DOHH2 (cell line): ENCODE results near the gene TMEM273.

Experiments
- H3F3A ChIP-seq: fragments of 200-600 bp; sonication (generic), shearing (Covaris generic); 2 replicates; pipeline ENCODE4 v1.6.0; 2016; ENCODE audit warnings: antibody characterized with exemption, mild to moderate bottlenecking; ENCODE audit not compliant: control insufficient read depth, insufficient read depth
- H3K27ac ChIP-seq: fragments of 200-600 bp; sonication (generic); 2 replicates; pipeline ENCODE4 v1.5.1; 2014; ENCODE audit warnings: low read depth, mild to moderate bottlenecking, low read length, moderate library complexity
- H3K27me3 ChIP-seq: fragments of 200-600 bp; sonication (generic); 2 replicates; pipeline ENCODE4 v1.6.1; 2014; ENCODE audit warnings: mild to moderate bottlenecking, low read length, mixed read lengths; ENCODE audit not compliant: control insufficient read depth
- H3K36me3 ChIP-seq: fragments of 200-600 bp; sonication (generic); 2 replicates; pipeline ENCODE4 v1.6.1; 2014; ENCODE audit warnings: mild to moderate bottlenecking, low read length, moderate library complexity, mixed read lengths; ENCODE audit not compliant: control insufficient read depth
- H3K4me1 ChIP-seq: fragments of 200-600 bp; sonication (generic); 2 replicates; pipeline ENCODE4 v1.6.1; 2014; ENCODE audit warnings: mild to moderate bottlenecking, low read length, mixed read lengths; ENCODE audit not compliant: control insufficient read depth
- H3K4me2 ChIP-seq: fragments of 200-600 bp; sonication (generic); 2 replicates; pipeline ENCODE4 v1.6.0; 2014; ENCODE audit warnings: mild to moderate bottlenecking, low read length, moderate library complexity
- H3K4me3 ChIP-seq: fragments of 200-600 bp; sonication (generic); 2 replicates; pipeline ENCODE4 v1.5.1; 2014; ENCODE audit warnings: mild to moderate bottlenecking, low read length, mixed read lengths
- H3K79me2 ChIP-seq: fragments of 200-600 bp; sonication (generic); 2 replicates; pipeline ENCODE4 v1.6.1; 2014; ENCODE audit warnings: mild to moderate bottlenecking, low read length, mixed read lengths; ENCODE audit not compliant: control insufficient read depth
- H3K9me2 ChIP-seq: fragments of 200-600 bp; sonication (generic); replicated peaks from 2 replicates; pipeline ENCODE4 v1.6.1; 2014; ENCODE audit warnings: mild to moderate bottlenecking, low read length, mixed read lengths; ENCODE audit not compliant: control insufficient read depth
- H3K9me3 ChIP-seq: fragments of 200-600 bp; sonication (generic); 2 replicates; pipeline ENCODE4 v1.6.1; 2014; ENCODE audit warnings: antibody characterized with exemption, low read length, mixed read lengths; ENCODE audit not compliant: control insufficient read depth, insufficient read depth
- H4K20me1 ChIP-seq: fragments of 200-600 bp; sonication (generic); 2 replicates; pipeline ENCODE4 v1.6.0; 2014; ENCODE audit warnings: low read depth, mild to moderate bottlenecking, antibody characterized with exemption, low read length, moderate library complexity; ENCODE audit not compliant: control insufficient read depth, insufficient read depth
- EZH2phosphoT487 ChIP-seq: fragments of 200-600 bp; sonication (generic); IDR thresholded peaks from 2 replicates; pipeline ENCODE4 v1.6.1; 2017; ENCODE audit warnings: borderline replicate concordance, mild to moderate bottlenecking, antibody characterized with exemption, low read length, moderate library complexity, mixed read lengths
- TF ChIP-seq, protein P1 (sequence below): fragments of 200-600 bp; sonication (generic); IDR thresholded peaks from one replicate; pipeline ENCODE4 v1.5.1; 2014; ENCODE audit warnings: antibody characterized with exemption, mild to moderate bottlenecking, low read depth, low read length; ENCODE audit not compliant: poor library complexity, severe bottlenecking

TMEM273 gene

GRCh38 chr10:49207936-49208487 is 19.8 kb upstream of the TMEM273 start:
- H3K27ac ChIP-seq: no peak overlapping the region
- no peaks in the 10 kb centered on the region for H3F3A ChIP-seq
- TF ChIP-seq EZH2phosphoT487: no peak
- TF ChIP-seq, protein P1, sequence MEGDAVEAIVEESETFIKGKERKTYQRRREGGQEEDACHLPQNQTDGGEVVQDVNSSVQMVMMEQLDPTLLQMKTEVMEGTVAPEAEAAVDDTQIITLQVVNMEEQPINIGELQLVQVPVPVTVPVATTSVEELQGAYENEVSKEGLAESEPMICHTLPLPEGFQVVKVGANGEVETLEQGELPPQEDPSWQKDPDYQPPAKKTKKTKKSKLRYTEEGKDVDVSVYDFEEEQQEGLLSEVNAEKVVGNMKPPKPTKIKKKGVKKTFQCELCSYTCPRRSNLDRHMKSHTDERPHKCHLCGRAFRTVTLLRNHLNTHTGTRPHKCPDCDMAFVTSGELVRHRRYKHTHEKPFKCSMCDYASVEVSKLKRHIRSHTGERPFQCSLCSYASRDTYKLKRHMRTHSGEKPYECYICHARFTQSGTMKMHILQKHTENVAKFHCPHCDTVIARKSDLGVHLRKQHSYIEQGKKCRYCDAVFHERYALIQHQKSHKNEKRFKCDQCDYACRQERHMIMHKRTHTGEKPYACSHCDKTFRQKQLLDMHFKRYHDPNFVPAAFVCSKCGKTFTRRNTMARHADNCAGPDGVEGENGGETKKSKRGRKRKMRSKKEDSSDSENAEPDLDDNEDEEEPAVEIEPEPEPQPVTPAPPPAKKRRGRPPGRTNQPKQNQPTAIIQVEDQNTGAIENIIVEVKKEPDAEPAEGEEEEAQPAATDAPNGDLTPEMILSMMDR: no peak
- no peak overlapping the region for H3K4me2 ChIP-seq
- H3K27me3 ChIP-seq: peaks cover 17% of the 10 kb centered on the region; the same call in 1 of the 2 replicates
- H3K9me2 ChIP-seq: no peaks in the 10 kb centered on the region
- H3K4me3 ChIP-seq: no peak overlapping the region
- no peaks in the 10 kb centered on the region for H4K20me1 ChIP-seq
- H3K79me2 ChIP-seq: no peaks in the 10 kb centered on the region
- H3K9me3 ChIP-seq: no peaks in the 10 kb centered on the region
- H3K4me1 ChIP-seq: no peaks in the 10 kb centered on the region
- no peaks in the 10 kb centered on the region for H3K36me3 ChIP-seq

GRCh38 chr10:49207113-49207512 is 18.9 kb upstream of the TMEM273 start:
- TF ChIP-seq, protein P1: no peak
- no peak for TF ChIP-seq EZH2phosphoT487
- no peak overlapping the region for H3K27ac ChIP-seq
- no peak overlapping the region for H3K4me3 ChIP-seq
- H3K9me2 ChIP-seq: no peaks in the 10 kb centered on the region
- H3K36me3 ChIP-seq: no peaks in the 10 kb centered on the region
- no peaks in the 10 kb centered on the region for H3F3A ChIP-seq
- no peaks in the 10 kb centered on the region for H3K4me1 ChIP-seq
- no peak overlapping the region for H3K4me2 ChIP-seq
- no peaks in the 10 kb centered on the region for H4K20me1 ChIP-seq
- H3K27me3 ChIP-seq: peaks cover 20% of the 10 kb centered on the region
- H3K79me2 ChIP-seq: no peaks in the 10 kb centered on the region
- no peaks in the 10 kb centered on the region for H3K9me3 ChIP-seq

DNA sequence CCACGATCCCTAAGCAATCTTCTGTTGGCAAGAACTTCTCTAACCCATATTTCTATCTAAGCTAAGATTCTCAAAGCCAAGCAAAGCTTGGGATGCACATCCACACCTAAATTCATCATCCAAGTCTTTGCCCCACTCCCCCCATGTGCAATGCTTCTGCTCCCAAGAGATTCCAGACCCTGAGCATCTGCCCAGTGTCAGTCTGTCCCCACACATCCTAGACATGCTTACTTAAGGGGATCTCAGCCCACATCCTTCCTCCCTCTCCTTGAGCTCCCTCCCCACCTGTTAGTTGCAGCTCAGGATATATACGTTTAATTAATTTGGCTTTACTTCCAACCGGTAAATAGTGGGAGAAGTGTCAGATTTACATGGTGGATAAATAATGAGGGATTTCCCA is 17.0 kb upstream of the TMEM273 start:
- Histone ChIP-seq H3K4me2 (no peak overlapping the region), H3K27ac (no peak overlapping the region), H3K36me3 (no peaks in the 10 kb centered on the region), H3K4me3 (no peak overlapping the region), H3F3A (no peaks in the 10 kb centered on the region), H3K9me3 (no peaks in the 10 kb centered on the region), H3K9me2 (no peaks in the 10 kb centered on the region), H3K79me2 (no peaks in the 10 kb centered on the region), H3K27me3 (peaks cover 27% of the 10 kb centered on the region), H3K4me1 (no peaks in the 10 kb centered on the region), H4K20me1 (no peaks in the 10 kb centered on the region)
- no peak for TF ChIP-seq EZH2phosphoT487
- TF ChIP-seq, protein P1: no peak
